Measurements from ENCODE around the gene TP53TG3C.
"Not testable (repeated sequence)": the region's sequence is repeated elsewhere in the genome, so short reads cannot be mapped to it uniquely, and the experiment has no call there.

TP53TG3C gene, protein sequence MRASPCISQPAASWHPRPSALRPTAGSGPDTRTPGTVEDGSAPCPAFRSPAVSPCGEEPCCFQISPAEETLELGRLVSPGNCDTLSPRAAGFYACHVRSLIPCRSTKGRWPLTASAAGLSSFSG

DNA sequence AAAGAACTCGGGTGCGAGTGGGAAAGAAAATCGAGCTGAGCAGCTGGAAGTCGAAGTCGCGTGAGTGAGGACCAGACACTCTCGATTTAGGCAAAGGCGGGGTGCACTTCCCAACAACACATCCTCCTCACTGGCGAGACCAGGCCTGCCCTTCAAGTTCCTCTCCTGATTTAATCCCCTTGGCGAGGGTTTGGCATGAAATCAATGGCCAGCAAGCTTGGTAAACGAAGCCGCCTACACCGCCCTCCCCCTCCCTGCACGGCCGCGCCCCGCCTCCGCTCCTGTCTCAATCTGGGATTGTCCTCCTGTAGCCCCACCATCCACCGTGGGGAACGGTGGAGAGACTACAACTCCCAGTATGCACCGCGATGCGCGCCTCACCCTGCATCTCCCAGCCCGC lies at the start of gene TP53TG3C:
TP53TG3C (plus strand) TSS at position 301 of the 400 bp plus-strand sequence; CDS start at position 369, 68 bp downstream.
- DNase-seq (ENCODE audit: low read depth in 2 of 2), result not testable (repeated sequence)

Measured in activated CD4-positive, alpha-beta T cell treated with anti-CD3 and anti-CD28 coated beads for 24 hours (primary cell).